Measurements from ENCODE around the gene ARHGAP29. TPM values are rescaled to one million over a fixed set of nuclear protein-coding genes. Genes with fewer than 3 reads are reported as not detected.

The ARHGAP29 gene
- total RNA-seq, 1 experiment from 2014 or later = 137 TPM

DNA sequence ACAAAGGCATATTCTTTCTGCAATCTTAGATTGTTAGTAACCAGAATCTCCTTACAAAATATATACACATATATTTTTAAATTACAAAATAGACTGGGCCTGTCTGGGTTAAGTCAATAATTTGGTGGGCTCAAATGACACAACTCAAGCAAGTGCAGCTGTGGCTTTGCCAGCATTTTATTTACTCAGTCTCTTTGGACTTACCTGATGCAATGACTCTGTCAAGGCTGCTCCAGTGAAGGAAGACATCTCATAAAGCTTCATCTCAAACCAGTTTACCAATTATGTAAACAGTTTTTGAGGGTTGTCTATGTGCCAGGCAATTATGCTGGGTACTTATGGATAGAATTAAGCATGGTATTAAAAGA, 93.6 kb downstream of the ARHGAP29 start:
- no peak overlapping the region for H2AFZ ChIP-seq
- no peaks in the 10 kb centered on the region for H3K9me2 ChIP-seq (ENCODE audit: insufficient read depth)
- no peaks in the 10 kb centered on the region for H3K9me3 ChIP-seq (ENCODE audit: insufficient read depth, low read depth)
- ChIA-PET CTCF (no interaction called here), POLR2A (ENCODE audit: unreplicated experiment) (no interaction called here)
- peaks cover 12% of the 10 kb centered on the region for H3K4me1 ChIP-seq (replicated peaks; ENCODE audit: insufficient read depth)
- no peaks in the 10 kb centered on the region for H3K79me2 ChIP-seq (ENCODE audit: low read depth)
- no peaks in the 10 kb centered on the region for H3K27me3 ChIP-seq (ENCODE audit: insufficient read depth, low read depth)
- H3K36me3 ChIP-seq (ENCODE audit: low read depth) = no peaks in the 10 kb centered on the region
- H3F3A ChIP-seq (ENCODE audit: insufficient read depth, low read depth) = peaks cover 11% of the 10 kb centered on the region; the same call in 1 of the 2 replicates
- peak in 1 of 2 experiments; percentile 50 for DNase-seq
- H4K20me1 ChIP-seq (ENCODE audit: insufficient read depth) = no peaks in the 10 kb centered on the region
- H3K27ac ChIP-seq = peak overlapping the region; percentile 16; the same call in 1 of the 2 replicates
- TF ChIP-seq, protein P1, sequence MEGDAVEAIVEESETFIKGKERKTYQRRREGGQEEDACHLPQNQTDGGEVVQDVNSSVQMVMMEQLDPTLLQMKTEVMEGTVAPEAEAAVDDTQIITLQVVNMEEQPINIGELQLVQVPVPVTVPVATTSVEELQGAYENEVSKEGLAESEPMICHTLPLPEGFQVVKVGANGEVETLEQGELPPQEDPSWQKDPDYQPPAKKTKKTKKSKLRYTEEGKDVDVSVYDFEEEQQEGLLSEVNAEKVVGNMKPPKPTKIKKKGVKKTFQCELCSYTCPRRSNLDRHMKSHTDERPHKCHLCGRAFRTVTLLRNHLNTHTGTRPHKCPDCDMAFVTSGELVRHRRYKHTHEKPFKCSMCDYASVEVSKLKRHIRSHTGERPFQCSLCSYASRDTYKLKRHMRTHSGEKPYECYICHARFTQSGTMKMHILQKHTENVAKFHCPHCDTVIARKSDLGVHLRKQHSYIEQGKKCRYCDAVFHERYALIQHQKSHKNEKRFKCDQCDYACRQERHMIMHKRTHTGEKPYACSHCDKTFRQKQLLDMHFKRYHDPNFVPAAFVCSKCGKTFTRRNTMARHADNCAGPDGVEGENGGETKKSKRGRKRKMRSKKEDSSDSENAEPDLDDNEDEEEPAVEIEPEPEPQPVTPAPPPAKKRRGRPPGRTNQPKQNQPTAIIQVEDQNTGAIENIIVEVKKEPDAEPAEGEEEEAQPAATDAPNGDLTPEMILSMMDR (conservative IDR thresholded peaks at IDR 0.05) = no peak
- TF ChIP-seq EZH2 (IDR thresholded peaks at IDR 0.05; ENCODE audit: low read depth) = no peak
- BruUV-seq (replicated peaks) = no TSS peak
- no peak overlapping the region for H3K4me2 ChIP-seq
- intact Hi-C loops (cut with micrococcal nuclease; ENCODE audit: unreplicated experiment) = no loop called here
- no peak overlapping the region for H3K4me3 ChIP-seq

DNA sequence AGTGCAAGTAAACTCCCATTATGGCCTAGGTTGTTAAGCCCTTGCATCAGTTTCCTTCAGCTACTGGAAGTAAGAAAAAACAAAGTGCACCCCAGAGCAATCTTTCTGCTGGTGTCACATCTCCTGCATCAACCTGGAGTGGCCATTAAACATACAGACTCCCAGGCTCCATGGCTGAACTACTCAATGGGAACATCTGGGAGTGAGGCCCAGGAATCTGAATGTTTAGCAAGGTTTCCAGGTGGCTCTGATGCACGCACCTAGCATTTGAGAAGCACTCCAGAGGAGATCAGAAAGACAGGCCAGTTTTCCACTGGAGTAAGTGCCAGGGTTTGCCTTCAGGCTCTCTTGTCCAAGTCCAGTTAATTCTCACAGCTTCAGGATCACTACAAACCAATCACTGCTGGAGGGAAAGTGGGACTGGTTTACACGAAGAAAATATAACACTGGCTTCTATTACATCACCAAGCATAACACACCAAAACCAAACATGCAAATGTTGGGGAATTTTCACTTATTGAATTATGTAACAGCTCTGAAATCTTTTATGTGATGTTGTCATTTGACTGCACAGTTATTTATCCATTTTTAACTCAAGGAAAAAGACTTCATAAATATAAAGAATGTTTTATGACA, 94.1 kb downstream of the ARHGAP29 start:
- intact Hi-C loops (cut with micrococcal nuclease; ENCODE audit: unreplicated experiment) = no loop called here
- no TSS peak for BruUV-seq (replicated peaks)
- peaks cover 11% of the 10 kb centered on the region; the same call in 1 of the 2 replicates for H3F3A ChIP-seq (ENCODE audit: insufficient read depth, low read depth)
- peaks cover 12% of the 10 kb centered on the region for H3K4me1 ChIP-seq (replicated peaks; ENCODE audit: insufficient read depth)
- no peaks in the 10 kb centered on the region for H3K9me3 ChIP-seq (ENCODE audit: insufficient read depth, low read depth)
- TF ChIP-seq, protein P1 (conservative IDR thresholded peaks at IDR 0.05) = no peak
- no peak for TF ChIP-seq EZH2 (IDR thresholded peaks at IDR 0.05; ENCODE audit: low read depth)
- ChIA-PET POLR2A (ENCODE audit: unreplicated experiment) (no interaction called here), CTCF (no interaction called here)
- DNase-seq = no peak
- H4K20me1 ChIP-seq (ENCODE audit: insufficient read depth) = no peaks in the 10 kb centered on the region
- H3K27me3 ChIP-seq (ENCODE audit: insufficient read depth, low read depth) = no peaks in the 10 kb centered on the region
- no peak overlapping the region for H2AFZ ChIP-seq
- peak overlapping the region; percentile 16; the same call in 1 of the 2 replicates for H3K27ac ChIP-seq
- H3K9me2 ChIP-seq (ENCODE audit: insufficient read depth) = no peaks in the 10 kb centered on the region
- H3K4me3 ChIP-seq = no peak overlapping the region
- H3K79me2 ChIP-seq (ENCODE audit: low read depth) = no peaks in the 10 kb centered on the region
- no peaks in the 10 kb centered on the region for H3K36me3 ChIP-seq (ENCODE audit: low read depth)
- no peak overlapping the region for H3K4me2 ChIP-seq

DNA sequence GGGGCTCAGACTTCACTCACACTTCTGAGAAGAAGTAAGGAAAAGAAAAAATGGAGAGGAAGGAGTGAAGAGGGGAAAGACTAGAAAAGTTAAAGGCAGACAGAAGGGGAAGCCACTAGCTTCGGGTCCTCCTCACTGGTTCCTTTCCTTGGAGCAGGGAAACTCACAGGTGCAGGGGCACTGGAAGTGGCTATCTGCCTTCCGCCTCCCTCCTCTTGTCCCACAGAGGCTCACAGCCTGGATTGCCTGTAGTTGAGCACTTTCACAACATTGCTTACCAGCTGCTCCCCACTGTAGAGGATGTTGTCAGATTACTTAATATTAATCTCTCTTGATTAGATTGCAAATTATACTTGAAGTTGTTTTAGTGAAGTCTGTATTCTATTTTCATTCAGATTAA, 94.8 kb downstream of the ARHGAP29 start:
- DNase-seq = no peak
- Histone ChIP-seq H3K27me3 (ENCODE audit: insufficient read depth, low read depth) (no peaks in the 10 kb centered on the region), H3K79me2 (ENCODE audit: low read depth) (no peaks in the 10 kb centered on the region), H2AFZ (no peak overlapping the region), H3K27ac (no peak overlapping the region), H3K4me2 (no peak overlapping the region), H3K4me3 (no peak overlapping the region), H3K4me1 (replicated peaks; ENCODE audit: insufficient read depth) (peaks cover 12% of the 10 kb centered on the region), H3K9me3 (ENCODE audit: insufficient read depth, low read depth) (no peaks in the 10 kb centered on the region), H3F3A (ENCODE audit: insufficient read depth, low read depth) (peaks cover 11% of the 10 kb centered on the region; the same call in 1 of the 2 replicates), H4K20me1 (ENCODE audit: insufficient read depth) (no peaks in the 10 kb centered on the region), H3K36me3 (ENCODE audit: low read depth) (no peaks in the 10 kb centered on the region), H3K9me2 (ENCODE audit: insufficient read depth) (no peaks in the 10 kb centered on the region)
- intact Hi-C loops (cut with micrococcal nuclease; ENCODE audit: unreplicated experiment) = no loop called here
- TF ChIP-seq, protein P1 (conservative IDR thresholded peaks at IDR 0.05) = no peak
- no peak for TF ChIP-seq EZH2 (IDR thresholded peaks at IDR 0.05; ENCODE audit: low read depth)
- POLR2A ChIA-PET (ENCODE audit: unreplicated experiment) = no interaction called here
- no TSS peak for BruUV-seq (replicated peaks)
- CTCF ChIA-PET = no interaction called here
